H9 (cell line): ENCODE measurements around the gene CALN1. TPM values are rescaled to one million over a fixed set of nuclear protein-coding genes. Genes with fewer than 3 reads are reported as not detected.

Experiments
- DNase-seq: peaks from one replicate; pipeline ENCODE4 v3.0.0-alpha.2; 2017
- H2AFZ ChIP-seq: one replicate; pipeline ENCODE4 v1.6.1; 2013; ENCODE audit warnings: mild to moderate bottlenecking, low read length, control low read depth, moderate library complexity
- H2AK5ac ChIP-seq: 2 replicates; pipeline ENCODE4 v1.6.1; 2013; ENCODE audit warnings: low read length, control low read depth, mixed read lengths; ENCODE audit not compliant: insufficient read length
- H2BK120ac ChIP-seq: one replicate; pipeline ENCODE4 v1.6.1; 2013; ENCODE audit warnings: low read depth, mild to moderate bottlenecking, low read length, control low read depth, inconsistent platforms; ENCODE audit not compliant: poor library complexity, severe bottlenecking
- H2BK12ac ChIP-seq: 2 replicates; pipeline ENCODE4 v1.6.1; 2013; ENCODE audit warnings: low read length, control low read depth, mixed read lengths, low read depth; ENCODE audit not compliant: insufficient read length
- H2BK15ac ChIP-seq: 2 replicates; pipeline ENCODE4 v1.6.1; 2013; ENCODE audit warnings: low read depth, low read length, control low read depth
- H2BK20ac ChIP-seq: one replicate; pipeline ENCODE4 v1.6.1; 2013; ENCODE audit warnings: low read depth, mild to moderate bottlenecking, low read length, control low read depth, inconsistent platforms; ENCODE audit not compliant: poor library complexity, severe bottlenecking
- H2BK5ac ChIP-seq: 2 replicates; pipeline ENCODE4 v1.6.1; 2013; ENCODE audit warnings: low read length, control low read depth, mixed read lengths; ENCODE audit not compliant: insufficient read length
- H3K14ac ChIP-seq: 2 replicates; pipeline ENCODE4 v1.6.1; 2013; ENCODE audit warnings: low read length, control low read depth; ENCODE audit not compliant: insufficient read depth
- H3K18ac ChIP-seq: 2 replicates; pipeline ENCODE4 v1.6.1; 2013; ENCODE audit warnings: low read depth, mild to moderate bottlenecking, mixed read lengths, low read length, control low read depth; ENCODE audit not compliant: insufficient read length
- H3K23ac ChIP-seq: 2 replicates; pipeline ENCODE4 v1.6.1; 2013; ENCODE audit warnings: low read length, control low read depth, mixed read lengths, low read depth; ENCODE audit not compliant: insufficient read length
- H3K23me2 ChIP-seq: 2 replicates; pipeline ENCODE4 v1.6.1; 2013; ENCODE audit warnings: low read depth, mild to moderate bottlenecking, mixed read lengths, low read length, control low read depth; ENCODE audit not compliant: insufficient read length, poor library complexity, severe bottlenecking
- H3K27ac ChIP-seq: 2 replicates; pipeline ENCODE4 v1.5.1; 2013; ENCODE audit warnings: low read length, control low read depth, mixed read lengths, low read depth; ENCODE audit not compliant: insufficient read length
- H3K27me3 ChIP-seq: 2 replicates; pipeline ENCODE4 v1.6.1; 2013; ENCODE audit warnings: low read length, control low read depth, inconsistent platforms; ENCODE audit not compliant: insufficient read depth
- H3K4ac ChIP-seq: 2 replicates; pipeline ENCODE4 v1.6.1; 2013; ENCODE audit warnings: low read depth, mild to moderate bottlenecking, control low read depth, inconsistent platforms, low read length, moderate library complexity
- H3K4me1 ChIP-seq: 2 replicates; pipeline ENCODE4 v1.6.1; 2013; ENCODE audit warnings: low read length, control low read depth, inconsistent platforms; ENCODE audit not compliant: insufficient read depth
- H3K4me2 ChIP-seq: 2 replicates; pipeline ENCODE4 v1.6.1; 2013; ENCODE audit warnings: low read length, control low read depth, mixed read lengths; ENCODE audit not compliant: insufficient read length, insufficient read depth
- H3K56ac ChIP-seq: 2 replicates; pipeline ENCODE4 v1.6.1; 2013; ENCODE audit warnings: low read depth, mild to moderate bottlenecking, mixed read lengths, low read length, control low read depth; ENCODE audit not compliant: insufficient read length
- H3K79me1 ChIP-seq: 2 replicates; pipeline ENCODE4 v1.6.1; 2013; ENCODE audit warnings: low read depth, mild to moderate bottlenecking, moderate library complexity, low read length, control low read depth, inconsistent platforms; ENCODE audit not compliant: insufficient read depth, poor library complexity, severe bottlenecking
- H3K79me2 ChIP-seq: 2 replicates; pipeline ENCODE4 v1.6.1; 2013; ENCODE audit warnings: low read length, control low read depth, inconsistent platforms; ENCODE audit not compliant: insufficient read depth
- H3K9ac ChIP-seq: 2 replicates; pipeline ENCODE4 v1.6.1; 2013; ENCODE audit warnings: low read length, control low read depth, mixed read lengths; ENCODE audit not compliant: insufficient read length; ENCODE audit errors: extremely low read depth
- H3K9me3 ChIP-seq: one replicate; pipeline ENCODE4 v1.6.1; 2013; ENCODE audit warnings: low read depth, low read length, inconsistent platforms; ENCODE audit not compliant: control insufficient read depth
- H3T11ph ChIP-seq: one replicate; pipeline ENCODE4 v1.6.1; 2013; ENCODE audit warnings: mild to moderate bottlenecking, low read length, control low read depth, inconsistent platforms
- H4K20me1 ChIP-seq: one replicate; pipeline ENCODE4 v1.6.1; 2013; ENCODE audit not compliant: control insufficient read depth, insufficient read length, insufficient read depth
- H4K5ac ChIP-seq: 2 replicates; pipeline ENCODE4 v1.6.1; 2013; ENCODE audit warnings: low read depth, mild to moderate bottlenecking, mixed read lengths, low read length, control low read depth; ENCODE audit not compliant: insufficient read length
- H4K8ac ChIP-seq: replicated peaks from 2 replicates; pipeline ENCODE4 v1.6.1; 2013; ENCODE audit warnings: low read length, control low read depth, mixed read lengths, low read depth; ENCODE audit not compliant: insufficient read length
- H4K91ac ChIP-seq: 2 replicates; pipeline ENCODE4 v1.6.1; 2013; ENCODE audit warnings: low read depth, mild to moderate bottlenecking, moderate library complexity, mixed read lengths, low read length, control low read depth; ENCODE audit not compliant: insufficient read length
- H3K27ac Mint-ChIP-seq, 3 experiments: 2 replicates in 2 of 3; 3 replicates in 1 of 3; pipeline ENCODE4 v1.8.0; 2020 to 2021; ENCODE audit warnings: mixed read lengths in 3 of 3, mild to moderate bottlenecking in 1 of 3, moderate library complexity in 1 of 3
- H3K27me3 Mint-ChIP-seq: 2 replicates; pipeline ENCODE4 v1.8.0; 2021; ENCODE audit warnings: low read depth, mild to moderate bottlenecking, moderate library complexity, mixed read lengths
- H3K36me3 Mint-ChIP-seq, 3 experiments: 2 replicates in 2 of 3; 3 replicates in 1 of 3; pipeline ENCODE4 v1.8.0; 2020 to 2021; ENCODE audit warnings: low read depth in 3 of 3, mixed read lengths in 3 of 3; ENCODE audit not compliant: insufficient read depth in 1 of 3
- H3K4me1 Mint-ChIP-seq, 2 experiments: 2 replicates each; pipeline ENCODE4 v1.8.0; 2020; ENCODE audit warnings: mixed read lengths in 2 of 2
- H3K4me3 Mint-ChIP-seq, 2 experiments: 2 replicates in 1 of 2; 3 replicates in 1 of 2; pipeline ENCODE4 v1.8.0; 2020 to 2021; ENCODE audit warnings: mild to moderate bottlenecking in 2 of 2, mixed read lengths in 2 of 2, moderate library complexity in 1 of 2
- H3K9me3 Mint-ChIP-seq, 2 experiments: 2 replicates in 1 of 2; 3 replicates in 1 of 2; pipeline ENCODE4 v1.8.0; 2020; ENCODE audit warnings: mild to moderate bottlenecking in 2 of 2, mixed read lengths in 2 of 2, moderate library complexity in 1 of 2
- WGBS: extraction: QIAGEN DNeasy Blood & Tissue Kit; methylation state at CpG from one replicate; pipeline ENCODE4 v1.1.7; 2013; ENCODE audit warnings: missing lambda C conversion rate, low lambda C conversion rate, mixed read lengths; ENCODE audit not compliant: insufficient read length; ENCODE audit errors: extremely low coverage; 5-methylcytosine and 5-hydroxymethylcytosine counted together
- total RNA-seq: library from RNA; stranded (reverse); gene quantifications from 2 replicates; pipeline ENCODE4 v1.2.1, GENCODE V29; 2021
- TF ChIP-seq, protein P1 (sequence below): fragments of 200-600 bp; sonication (generic); conservative IDR thresholded peaks from 3 replicates; pipeline ENCODE4 v1.8.0; 2021; ENCODE audit warnings: antibody characterized with exemption, mild to moderate bottlenecking

CALN1 gene
- total RNA-seq, 1 experiment from 2014 or later: 2.8 TPM

DNA sequence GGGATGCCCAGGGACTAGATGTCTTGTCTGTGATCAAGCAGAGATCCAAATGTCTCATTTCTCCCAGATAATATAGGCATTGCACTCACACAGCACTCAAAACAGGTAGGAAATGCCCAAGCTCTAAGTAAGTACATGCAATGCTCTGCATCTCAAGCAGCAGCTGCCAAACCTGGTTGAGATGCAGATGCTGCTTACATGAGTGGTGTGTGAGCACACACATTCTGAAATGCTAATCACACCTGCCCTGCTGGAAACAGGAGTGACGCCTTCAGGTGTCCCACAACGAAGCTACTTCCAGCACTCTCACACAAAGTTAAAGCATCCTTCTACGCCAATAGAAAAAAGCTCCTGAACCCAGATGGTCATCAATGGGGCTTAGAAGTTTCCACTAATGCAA is 132.9 kb downstream of the CALN1 start:
- Histone ChIP-seq H3K4ac (no peak overlapping the region), H2BK20ac (no peak overlapping the region), H2BK12ac (no peak overlapping the region), H2AK5ac (no peak overlapping the region), H2BK5ac (no peak overlapping the region), H2BK15ac (no peak overlapping the region), H2AFZ (no peak overlapping the region), H2BK120ac (no peak overlapping the region), H3K27me3 (no peaks in the 10 kb centered on the region), H3K56ac (no peak overlapping the region), H3K79me2 (no peaks in the 10 kb centered on the region), H3K9ac (no peak overlapping the region), H4K20me1 (no peaks in the 10 kb centered on the region), H3K14ac (no peak overlapping the region; the same call in 1 of the 2 replicates), H4K5ac (no peak overlapping the region), H3K23ac (no peak overlapping the region), H4K91ac (no peak overlapping the region), H3K4me1 (peaks cover 4% of the 10 kb centered on the region; the same call in 1 of the 2 replicates), H3T11ph (no peak overlapping the region), H3K18ac (no peak overlapping the region), H3K9me3 (peaks cover 7% of the 10 kb centered on the region), H4K8ac (no peak overlapping the region), H3K23me2 (peaks cover 2% of the 10 kb centered on the region), H3K79me1 (no peaks in the 10 kb centered on the region), H3K27ac (no peak overlapping the region), H3K4me2 (no peak overlapping the region)
- TF ChIP-seq, protein P1, sequence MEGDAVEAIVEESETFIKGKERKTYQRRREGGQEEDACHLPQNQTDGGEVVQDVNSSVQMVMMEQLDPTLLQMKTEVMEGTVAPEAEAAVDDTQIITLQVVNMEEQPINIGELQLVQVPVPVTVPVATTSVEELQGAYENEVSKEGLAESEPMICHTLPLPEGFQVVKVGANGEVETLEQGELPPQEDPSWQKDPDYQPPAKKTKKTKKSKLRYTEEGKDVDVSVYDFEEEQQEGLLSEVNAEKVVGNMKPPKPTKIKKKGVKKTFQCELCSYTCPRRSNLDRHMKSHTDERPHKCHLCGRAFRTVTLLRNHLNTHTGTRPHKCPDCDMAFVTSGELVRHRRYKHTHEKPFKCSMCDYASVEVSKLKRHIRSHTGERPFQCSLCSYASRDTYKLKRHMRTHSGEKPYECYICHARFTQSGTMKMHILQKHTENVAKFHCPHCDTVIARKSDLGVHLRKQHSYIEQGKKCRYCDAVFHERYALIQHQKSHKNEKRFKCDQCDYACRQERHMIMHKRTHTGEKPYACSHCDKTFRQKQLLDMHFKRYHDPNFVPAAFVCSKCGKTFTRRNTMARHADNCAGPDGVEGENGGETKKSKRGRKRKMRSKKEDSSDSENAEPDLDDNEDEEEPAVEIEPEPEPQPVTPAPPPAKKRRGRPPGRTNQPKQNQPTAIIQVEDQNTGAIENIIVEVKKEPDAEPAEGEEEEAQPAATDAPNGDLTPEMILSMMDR: no peak
- H3K9me3 Mint-ChIP-seq: peaks cover 16 to 23% of the 10 kb centered on the region in 2 experiments
- no CpG with 5 or more reads among the region's 3 CpGs for whole genome bisulfite sequencing
- H3K4me1 Mint-ChIP-seq: peaks cover 12 to 18% of the 10 kb centered on the region in 2 experiments
- H3K36me3 Mint-ChIP-seq: peaks cover 16 to 37% (median 33%) of the 10 kb centered on the region in 3 experiments
- H3K27ac Mint-ChIP-seq: no peak overlapping the region
- no peak for DNase-seq
- no peak overlapping the region for H3K4me3 Mint-ChIP-seq
- H3K27me3 Mint-ChIP-seq: no peaks in the 10 kb centered on the region
